IMR-90 (cell line): ENCODE measurements around the gene CYREN. TPM values are rescaled to one million over a fixed set of nuclear protein-coding genes. Genes with fewer than 3 reads are reported as not detected.
"Not testable (repeated sequence)": the region's sequence is repeated elsewhere in the genome, so short reads cannot be mapped to it uniquely, and the experiment has no call there.

ENCODE experiments used
- ATAC-seq: fragments of 200-7000 bp; cut with Tn5 transposase; 2 replicates; pipeline ENCODE4 v1.9.1; 2020; ENCODE audit warnings: low read depth, mild to moderate bottlenecking, moderate library complexity
- BruUV-seq: library from RNA; stranded (reverse); fragments of 400-500 nt; replicated peaks from 2 replicates; lab custom pipeline; 2021; lab: Mats Ljungman, UMichigan
- CTCF ChIA-PET: fragments of 300-600 bp; formaldehyde crosslinking; extraction: SDS; loops from one replicate; lab custom pipeline; 2021; ENCODE audit warnings: antibody characterized with exemption; lab: Yijun Ruan, JAX
- POLR2A ChIA-PET: fragments of 300-600 bp; sonication (Branson Sonifier 250); formaldehyde crosslinking; loops from one replicate; lab custom pipeline; 2022; ENCODE audit warnings: antibody characterized with exemption; ENCODE audit not compliant: unreplicated experiment; lab: Charles Lee
- DNase-seq: peaks from one replicate; pipeline ENCODE4 v3.0.0; 2013
- H2AFZ ChIP-seq: replicated peaks from 2 replicates; pipeline ENCODE3; 2013; ENCODE audit warnings: low read length, mild to moderate bottlenecking; ENCODE audit not compliant: poor library complexity
- H2AK5ac ChIP-seq: 2 replicates; pipeline ENCODE4 v1.6.1; 2013; ENCODE audit warnings: low read depth, low read length, inconsistent platforms
- H2AK9ac ChIP-seq: replicated peaks from 2 replicates; pipeline ENCODE3; 2013; ENCODE audit warnings: mild to moderate bottlenecking, low read depth, low read length, moderate library complexity; ENCODE audit not compliant: poor library complexity
- H2BK120ac ChIP-seq: 2 replicates; pipeline ENCODE4 v1.6.1; 2013; ENCODE audit warnings: low read depth, low read length, inconsistent platforms
- H2BK15ac ChIP-seq: 3 replicates; pipeline ENCODE4 v1.6.1; 2013; ENCODE audit warnings: low read depth, low read length, inconsistent platforms
- H2BK20ac ChIP-seq: 2 replicates; pipeline ENCODE4 v1.6.1; 2013; ENCODE audit warnings: low read depth, mild to moderate bottlenecking, inconsistent platforms, low read length, moderate library complexity
- H2BK5ac ChIP-seq: 2 replicates; pipeline ENCODE4 v1.6.1; 2013; ENCODE audit warnings: mild to moderate bottlenecking, low read depth, low read length, inconsistent platforms; ENCODE audit not compliant: poor library complexity, severe bottlenecking
- H3K14ac ChIP-seq: replicated peaks from 2 replicates; pipeline ENCODE4 v1.6.1; 2013; ENCODE audit warnings: low read depth, low read length, inconsistent platforms
- H3K18ac ChIP-seq: 2 replicates; pipeline ENCODE4 v1.6.1; 2013; ENCODE audit warnings: low read depth, low read length, control low read depth
- H3K23ac ChIP-seq: 2 replicates; pipeline ENCODE4 v1.6.1; 2013; ENCODE audit warnings: low read depth, low read length, inconsistent platforms
- H3K27ac ChIP-seq: 2 replicates; pipeline ENCODE4 v1.5.1; 2013; ENCODE audit warnings: mild to moderate bottlenecking, control low read depth, low read length; ENCODE audit not compliant: insufficient read depth
- H3K27me3 ChIP-seq: 2 replicates; pipeline ENCODE4 v1.6.1; 2013; ENCODE audit warnings: low read length; ENCODE audit not compliant: control insufficient read depth, insufficient read depth
- H3K36me3 ChIP-seq: 2 replicates; pipeline ENCODE4 v1.6.1; 2013; ENCODE audit warnings: low read length, mixed read lengths; ENCODE audit not compliant: control insufficient read depth, insufficient read depth
- H3K4ac ChIP-seq: 2 replicates; pipeline ENCODE4 v1.6.1; 2013; ENCODE audit warnings: low read depth, low read length, inconsistent platforms
- H3K4me1 ChIP-seq: 2 replicates; pipeline ENCODE4 v1.6.1; 2013; ENCODE audit warnings: low read length, mixed read lengths; ENCODE audit not compliant: control insufficient read depth, insufficient read depth
- H3K4me2 ChIP-seq: 2 replicates; pipeline ENCODE4 v1.6.1; 2013; ENCODE audit warnings: low read depth, mild to moderate bottlenecking, control low read depth, low read length, moderate library complexity
- H3K4me3 ChIP-seq: 2 replicates; pipeline ENCODE4 v1.5.1; 2013; ENCODE audit warnings: low read depth, mild to moderate bottlenecking, control low read depth, low read length, moderate library complexity; ENCODE audit not compliant: insufficient read depth
- H3K56ac ChIP-seq: 2 replicates; pipeline ENCODE4 v1.6.1; 2013; ENCODE audit warnings: low read length, inconsistent platforms; ENCODE audit not compliant: insufficient read depth; ENCODE audit errors: extremely low read depth
- H3K79me1 ChIP-seq, 2 experiments: 2 replicates each; pipeline ENCODE4 v1.6.1; 2013; ENCODE audit warnings: low read length in 2 of 2, inconsistent platforms in 1 of 2, low read depth in 1 of 2
- H3K9ac ChIP-seq: 2 replicates; pipeline ENCODE4 v1.6.1; 2013; ENCODE audit warnings: low read depth, low read length, control low read depth
- H3K9me1 ChIP-seq: 2 replicates; pipeline ENCODE4 v1.6.1; 2013; ENCODE audit warnings: low read length, inconsistent platforms; ENCODE audit not compliant: insufficient read depth
- H3K9me3 ChIP-seq: 2 replicates; pipeline ENCODE4 v1.6.1; 2013; ENCODE audit warnings: low read length; ENCODE audit not compliant: control insufficient read depth, insufficient read depth
- H4K20me1 ChIP-seq: 2 replicates; pipeline ENCODE4 v1.6.1; 2013; ENCODE audit warnings: low read length, inconsistent platforms; ENCODE audit not compliant: insufficient read depth
- H4K5ac ChIP-seq: 2 replicates; pipeline ENCODE4 v1.6.1; 2013; ENCODE audit warnings: mild to moderate bottlenecking, low read depth, low read length, control low read depth
- H4K8ac ChIP-seq, 2 experiments: 2 replicates each; pipeline ENCODE4 v1.6.1; 2013; ENCODE audit warnings: low read depth in 2 of 2, low read length in 2 of 2, control low read depth in 1 of 2, inconsistent platforms in 1 of 2
- H4K91ac ChIP-seq: 2 replicates; pipeline ENCODE4 v1.6.1; 2013; ENCODE audit warnings: low read depth, low read length, inconsistent platforms; ENCODE audit not compliant: insufficient read depth
- FOS ChIP-seq: fragments of 150-350 bp; IDR thresholded peaks from 2 replicates; pipeline ENCODE4 v1.6.1; 2016; ENCODE audit warnings: low read depth, low read length
- MAFK ChIP-seq: IDR thresholded peaks from 2 replicates; pipeline ENCODE4 v1.6.1; 2012; ENCODE audit warnings: low read depth, low read length, improper control_type of control experiment
- WGBS, 2 experiments: methylation state at CpG; one replicate each; pipeline versions ENCODE4 v1.1.5 to v1.1.7; 2013; ENCODE audit warnings: missing lambda C conversion rate in 2 of 2; ENCODE audit not compliant: insufficient read length in 1 of 2; ENCODE audit errors: extremely low coverage in 2 of 2; 5-methylcytosine and 5-hydroxymethylcytosine counted together
- dilution Hi-C: fragments of 300-500 bp; cut with HindIII; formaldehyde crosslinking; loops from one replicate; pipeline ENCODE4 v1.14.3; 2018; ENCODE audit warnings: low sequenced_read_pairs; ENCODE audit not compliant: unreplicated experiment
- in situ Hi-C: fragments of 300-500 bp; cut with MboI; formaldehyde crosslinking; loops from 3 replicates; pipeline ENCODE4 v1.14.3; 2019; ENCODE audit warnings: low sequenced_read_pairs, inconsistent platforms, mixed read lengths
- intact Hi-C: fragments of 100-400 bp; cut with micrococcal nuclease; formaldehyde crosslinking; loops from 2 replicates; pipeline ENCODE4 v1.10.0; 2022
- polyA plus RNA-seq, 3 experiments: library from polyadenylated mRNA; depleted of rRNA; stranded (reverse); fragments of >200 nt; gene quantifications; 2 replicates each; pipeline ENCODE4 v1.2.3, GENCODE V29; 2012; ENCODE audit warnings: low replicate concordance in 1 of 3
- total RNA-seq: library from RNA; depleted of rRNA; stranded (reverse); fragments of >200 nt; gene quantifications from 2 replicates; pipeline ENCODE4 v1.2.3, GENCODE V29; 2012
- TF ChIP-seq, protein P1 (sequence below): conservative IDR thresholded peaks from 2 replicates; pipeline ENCODE4 v1.5.1; 2012; ENCODE audit warnings: mild to moderate bottlenecking, low read depth, low read length, improper control_type of control experiment
- TF ChIP-seq, protein P2 (sequence below): fragments of 150-350 bp; IDR thresholded peaks from 2 replicates; pipeline ENCODE4 v1.6.1; 2017; ENCODE audit warnings: mild to moderate bottlenecking, antibody characterized with exemption, low read length, low read depth

The CYREN gene
- total and polyA plus RNA-seq, 2 of the 4 experiments (the other 2 are of a cell fraction) = 26.5 to 29.2 TPM

DNA sequence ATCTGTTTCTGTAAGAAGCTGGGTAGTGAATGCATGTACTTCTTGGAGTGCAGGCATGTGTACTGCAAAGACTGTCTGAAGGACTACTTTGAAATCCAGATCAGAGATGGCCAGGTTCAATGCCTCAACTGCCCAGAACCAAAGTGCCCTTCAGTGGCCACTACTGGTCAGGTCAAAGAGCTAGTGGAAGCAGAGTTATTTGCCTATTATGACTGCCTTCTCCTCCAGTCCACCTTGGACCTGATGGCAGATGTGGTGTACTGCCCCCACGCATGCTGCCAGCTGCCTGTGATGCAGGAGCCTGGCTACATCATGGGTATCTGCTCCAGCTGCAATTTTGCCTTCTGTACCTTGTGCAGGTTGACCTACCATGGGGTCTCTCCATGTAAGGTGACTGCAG lies 41.6 kb downstream of the CYREN start:
- Histone ChIP-seq H2AK9ac (no peak overlapping the region), H3K4me3 (no peak overlapping the region), H3K9ac (no peak overlapping the region), H3K14ac (no peak overlapping the region), H4K91ac (no peak overlapping the region), H3K9me3 (no peaks in the 10 kb centered on the region), H2BK5ac (no peak overlapping the region), H3K9me1 (no peaks in the 10 kb centered on the region), H2AK5ac (no peak overlapping the region), H3K4ac (no peak overlapping the region), H3K79me1 (no peaks in the 10 kb centered on the region), H3K36me3 (no peaks in the 10 kb centered on the region), H3K27ac (no peak overlapping the region), H3K56ac (no peak overlapping the region), H3K4me2 (no peak overlapping the region), H3K23ac (no peak overlapping the region), H4K20me1 (no peaks in the 10 kb centered on the region), H4K8ac (no peak overlapping the region), H3K4me1 (no peaks in the 10 kb centered on the region), H2BK15ac (no peak overlapping the region), H3K18ac (no peak overlapping the region), H2BK120ac (no peak overlapping the region), H2AFZ (no peak overlapping the region), H3K27me3 (peaks cover 2% of the 10 kb centered on the region; the same call in 1 of the 2 replicates), H2BK20ac (no peak overlapping the region), H4K5ac (no peak overlapping the region)
- CTCF ChIA-PET = no interaction called here
- no peak for ATAC-seq
- dilution Hi-C loops (no loop called here), intact Hi-C loops (no loop called here), in situ Hi-C loops (no loop called here)
- TF ChIP-seq, protein P1, sequence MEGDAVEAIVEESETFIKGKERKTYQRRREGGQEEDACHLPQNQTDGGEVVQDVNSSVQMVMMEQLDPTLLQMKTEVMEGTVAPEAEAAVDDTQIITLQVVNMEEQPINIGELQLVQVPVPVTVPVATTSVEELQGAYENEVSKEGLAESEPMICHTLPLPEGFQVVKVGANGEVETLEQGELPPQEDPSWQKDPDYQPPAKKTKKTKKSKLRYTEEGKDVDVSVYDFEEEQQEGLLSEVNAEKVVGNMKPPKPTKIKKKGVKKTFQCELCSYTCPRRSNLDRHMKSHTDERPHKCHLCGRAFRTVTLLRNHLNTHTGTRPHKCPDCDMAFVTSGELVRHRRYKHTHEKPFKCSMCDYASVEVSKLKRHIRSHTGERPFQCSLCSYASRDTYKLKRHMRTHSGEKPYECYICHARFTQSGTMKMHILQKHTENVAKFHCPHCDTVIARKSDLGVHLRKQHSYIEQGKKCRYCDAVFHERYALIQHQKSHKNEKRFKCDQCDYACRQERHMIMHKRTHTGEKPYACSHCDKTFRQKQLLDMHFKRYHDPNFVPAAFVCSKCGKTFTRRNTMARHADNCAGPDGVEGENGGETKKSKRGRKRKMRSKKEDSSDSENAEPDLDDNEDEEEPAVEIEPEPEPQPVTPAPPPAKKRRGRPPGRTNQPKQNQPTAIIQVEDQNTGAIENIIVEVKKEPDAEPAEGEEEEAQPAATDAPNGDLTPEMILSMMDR = no peak
- TF ChIP-seq, protein P2, sequence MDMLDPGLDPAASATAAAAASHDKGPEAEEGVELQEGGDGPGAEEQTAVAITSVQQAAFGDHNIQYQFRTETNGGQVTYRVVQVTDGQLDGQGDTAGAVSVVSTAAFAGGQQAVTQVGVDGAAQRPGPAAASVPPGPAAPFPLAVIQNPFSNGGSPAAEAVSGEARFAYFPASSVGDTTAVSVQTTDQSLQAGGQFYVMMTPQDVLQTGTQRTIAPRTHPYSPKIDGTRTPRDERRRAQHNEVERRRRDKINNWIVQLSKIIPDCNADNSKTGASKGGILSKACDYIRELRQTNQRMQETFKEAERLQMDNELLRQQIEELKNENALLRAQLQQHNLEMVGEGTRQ = no peak
- TF ChIP-seq FOS (no peak), MAFK (no peak)
- WGBS, 2 experiments = no CpG with 5 or more reads among the region's 1 CpG
- no peak for DNase-seq
- BruUV-seq = no TSS peak
- POLR2A ChIA-PET = no interaction called here

DNA sequence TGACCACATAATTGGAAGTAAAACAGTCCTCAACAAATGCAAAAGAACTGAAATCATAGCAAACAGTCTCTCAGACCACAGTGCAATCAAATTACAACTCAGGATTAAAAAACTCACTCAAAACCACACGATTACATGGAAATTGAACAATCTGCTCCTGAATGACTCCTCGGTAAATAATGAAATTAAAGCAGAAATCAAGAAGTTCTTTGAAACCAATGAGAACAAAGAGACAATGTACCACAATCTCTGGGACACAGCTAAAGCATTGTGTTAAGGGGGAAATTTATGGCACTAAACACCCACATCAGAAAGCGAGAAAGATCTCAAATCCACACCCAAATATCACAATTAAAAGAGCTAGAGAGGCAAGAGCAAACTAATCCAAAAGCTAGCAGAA lies 45.9 kb downstream of the CYREN start:
- CTCF ChIA-PET = interaction anchor here (0.7 kb wide), 1 partner anchor 9 kb away, joined by 3 read pairs; no protein-coding TSS in a partner anchor
- not testable (repeated sequence) for H3K18ac ChIP-seq, H3K9me1 ChIP-seq

More for the DNA sequence above, 45.9 kb downstream of the CYREN start:
- H2AK9ac ChIP-seq, ATAC-seq, H2BK120ac ChIP-seq, H3K4me3 ChIP-seq, DNase-seq, H4K91ac ChIP-seq, H4K20me1 ChIP-seq, H3K4me2 ChIP-seq, H3K14ac ChIP-seq, H3K27ac ChIP-seq, BruUV-seq, H3K23ac ChIP-seq, dilution Hi-C loops, H4K8ac ChIP-seq, H3K27me3 ChIP-seq, H3K9ac ChIP-seq, intact Hi-C loops, in situ Hi-C loops, H3K79me1 ChIP-seq, H4K5ac ChIP-seq, H3K4me1 ChIP-seq, POLR2A ChIA-PET, H3K9me3 ChIP-seq, H2AK5ac ChIP-seq, H3K4ac ChIP-seq, H3K36me3 ChIP-seq, H2BK5ac ChIP-seq, H2BK15ac ChIP-seq, H2AFZ ChIP-seq, H2BK20ac ChIP-seq, H3K56ac ChIP-seq: not testable (repeated sequence)
- WGBS, 2 experiments = no CpG with 5 or more reads among the region's 3 CpGs
